OCI-LY3 (cell line): ENCODE results near the gene CREB5.
"Not testable (repeated sequence)": the region's sequence is repeated elsewhere in the genome, so short reads cannot be mapped to it uniquely, and the experiment has no call there.

ENCODE experiments used
- H2AFZ ChIP-seq: fragments of 200-600, 300-600 bp; shearing (Covaris generic); 2 replicates; pipeline ENCODE4 v1.6.0; 2014; ENCODE audit warnings: antibody characterized with exemption, low read depth, low read length
- H3K27ac ChIP-seq: fragments of 200-600, 300-600 bp; sonication (generic); 2 replicates; pipeline ENCODE4 v1.5.1; 2014; ENCODE audit warnings: mild to moderate bottlenecking, low read length, moderate library complexity, mixed read lengths
- H3K27me3 ChIP-seq: fragments of 200-600, 300-600 bp; sonication (generic); 2 replicates; pipeline ENCODE4 v1.6.1; 2014; ENCODE audit warnings: low read depth, low read length, mixed read lengths
- H3K36me3 ChIP-seq: fragments of 200-600, 300-600 bp; sonication (generic); replicated peaks from 2 replicates; pipeline ENCODE3; 2014; ENCODE audit warnings: low read depth, low read length, mixed read lengths
- H3K4me1 ChIP-seq: fragments of 300-600, 200-600 bp; sonication (generic); 2 replicates; pipeline ENCODE4 v1.6.1; 2014; ENCODE audit warnings: low read length, mixed read lengths
- H3K4me2 ChIP-seq: fragments of 200-600, 300-600 bp; sonication (generic); 2 replicates; pipeline ENCODE4 v1.6.1; 2014; ENCODE audit warnings: low read length, mixed read lengths
- H3K4me3 ChIP-seq: fragments of 300-600, 200-600 bp; sonication (generic); 2 replicates; pipeline ENCODE4 v1.5.1; 2014; ENCODE audit warnings: antibody characterized with exemption, mild to moderate bottlenecking, low read length, moderate library complexity
- H3K79me2 ChIP-seq: fragments of 300-600, 200-600 bp; shearing (Covaris generic); 2 replicates; pipeline ENCODE4 v1.6.1; 2014; ENCODE audit warnings: mild to moderate bottlenecking, low read length, mixed read lengths
- H3K9ac ChIP-seq: fragments of 300-600, 200-600 bp; shearing (Covaris generic); 2 replicates; pipeline ENCODE4 v1.6.0; 2014; ENCODE audit warnings: mild to moderate bottlenecking, low read length, moderate library complexity
- H3K9me3 ChIP-seq: fragments of 200-600, 300-600 bp; shearing (Covaris generic); 2 replicates; pipeline ENCODE4 v1.6.1; 2014; ENCODE audit warnings: low read length, mixed read lengths; ENCODE audit not compliant: insufficient read depth
- H4K20me1 ChIP-seq: fragments of 200-600, 300-600 bp; sonication (generic); 2 replicates; pipeline ENCODE4 v1.6.1; 2016; ENCODE audit warnings: low read length, mixed read lengths; ENCODE audit not compliant: insufficient read depth
- EZH2phosphoT487 ChIP-seq: fragments of 200-600 bp; shearing (Covaris generic); IDR thresholded peaks from 2 replicates; pipeline ENCODE4 v1.6.1; 2018; ENCODE audit warnings: antibody characterized with exemption, mixed run types, low read depth
- TF ChIP-seq, protein P1 (sequence below): fragments of 200-600, 300-600 bp; sonication (generic); IDR thresholded peaks from 2 replicates; pipeline ENCODE4 v1.5.1; 2014; ENCODE audit warnings: antibody characterized with exemption, low read length, low read depth

Gene CREB5

DNA sequence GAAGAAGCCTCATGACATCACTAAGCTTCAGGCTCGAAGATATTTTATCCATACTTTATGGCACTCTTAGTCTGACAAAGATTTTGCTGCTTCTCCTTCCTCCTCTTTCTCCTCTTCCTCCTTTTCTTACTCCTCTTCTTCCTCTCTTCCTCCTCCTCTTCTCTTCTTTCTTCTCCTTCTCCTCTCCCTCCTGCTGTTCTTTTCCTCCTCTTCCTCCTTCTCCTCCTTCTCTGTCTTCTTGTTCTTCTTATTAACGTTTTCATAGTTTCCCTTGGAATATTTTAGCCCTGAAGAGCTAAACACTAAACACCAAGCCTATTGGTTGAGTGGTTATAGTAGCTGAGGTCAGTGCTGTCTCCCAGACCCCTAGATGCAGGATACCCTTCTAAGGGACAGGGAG is 137.7 kb downstream of the CREB5 start:
- no peaks in the 10 kb centered on the region for H3K79me2 ChIP-seq
- H3K36me3 ChIP-seq, result no peaks in the 10 kb centered on the region
- no peak overlapping the region for H3K9ac ChIP-seq
- peaks cover 52% of the 10 kb centered on the region; the same call in 1 of the 2 replicates for H3K27me3 ChIP-seq
- no peak for TF ChIP-seq EZH2phosphoT487
- TF ChIP-seq, protein P1, sequence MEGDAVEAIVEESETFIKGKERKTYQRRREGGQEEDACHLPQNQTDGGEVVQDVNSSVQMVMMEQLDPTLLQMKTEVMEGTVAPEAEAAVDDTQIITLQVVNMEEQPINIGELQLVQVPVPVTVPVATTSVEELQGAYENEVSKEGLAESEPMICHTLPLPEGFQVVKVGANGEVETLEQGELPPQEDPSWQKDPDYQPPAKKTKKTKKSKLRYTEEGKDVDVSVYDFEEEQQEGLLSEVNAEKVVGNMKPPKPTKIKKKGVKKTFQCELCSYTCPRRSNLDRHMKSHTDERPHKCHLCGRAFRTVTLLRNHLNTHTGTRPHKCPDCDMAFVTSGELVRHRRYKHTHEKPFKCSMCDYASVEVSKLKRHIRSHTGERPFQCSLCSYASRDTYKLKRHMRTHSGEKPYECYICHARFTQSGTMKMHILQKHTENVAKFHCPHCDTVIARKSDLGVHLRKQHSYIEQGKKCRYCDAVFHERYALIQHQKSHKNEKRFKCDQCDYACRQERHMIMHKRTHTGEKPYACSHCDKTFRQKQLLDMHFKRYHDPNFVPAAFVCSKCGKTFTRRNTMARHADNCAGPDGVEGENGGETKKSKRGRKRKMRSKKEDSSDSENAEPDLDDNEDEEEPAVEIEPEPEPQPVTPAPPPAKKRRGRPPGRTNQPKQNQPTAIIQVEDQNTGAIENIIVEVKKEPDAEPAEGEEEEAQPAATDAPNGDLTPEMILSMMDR, result no peak
- H3K4me3 ChIP-seq, result no peak overlapping the region
- no peaks in the 10 kb centered on the region for H3K4me1 ChIP-seq
- no peaks in the 10 kb centered on the region for H3K9me3 ChIP-seq
- no peaks in the 10 kb centered on the region for H4K20me1 ChIP-seq
- H2AFZ ChIP-seq, result no peak overlapping the region
- H3K27ac ChIP-seq, result no peak overlapping the region
- H3K4me2 ChIP-seq, result no peak overlapping the region

DNA sequence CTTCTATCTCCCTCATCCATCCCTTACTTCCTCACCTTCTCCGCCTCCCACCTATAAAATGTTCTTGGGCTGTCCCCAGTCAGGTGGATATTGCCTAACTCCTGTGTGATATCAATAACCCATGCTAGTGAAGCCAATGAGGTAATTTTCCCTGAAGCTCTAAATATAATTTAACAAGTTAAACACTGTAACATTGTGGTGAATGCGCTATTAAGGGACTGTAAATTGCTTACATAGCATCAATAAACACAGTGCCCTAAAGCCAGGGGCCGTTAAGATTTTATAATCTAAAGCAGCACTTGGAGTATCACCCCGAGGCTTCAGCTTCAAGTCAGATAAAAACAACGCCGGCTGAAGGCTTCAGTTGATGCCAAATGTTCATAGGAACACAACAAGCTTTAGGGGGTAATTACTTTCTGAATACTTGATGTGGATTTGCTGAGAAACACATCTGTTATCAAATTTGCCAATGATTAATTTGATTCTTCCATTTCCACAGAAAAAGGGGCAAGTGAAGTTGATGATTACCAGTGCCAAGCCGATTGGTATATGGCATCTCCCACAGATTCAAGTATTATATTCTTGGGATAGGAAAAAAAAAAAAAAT is 138.4 kb downstream of the CREB5 start:
- Histone ChIP-seq H3K4me2 (no peak overlapping the region), H3K4me1 (no peaks in the 10 kb centered on the region), H3K27me3 (peaks cover 49% of the 10 kb centered on the region; the same call in 1 of the 2 replicates), H3K36me3 (no peaks in the 10 kb centered on the region), H3K9ac (no peak overlapping the region), H3K79me2 (no peaks in the 10 kb centered on the region), H4K20me1 (no peaks in the 10 kb centered on the region), H3K4me3 (no peak overlapping the region), H3K27ac (no peak overlapping the region), H3K9me3 (no peaks in the 10 kb centered on the region), H2AFZ (no peak overlapping the region)
- TF ChIP-seq EZH2phosphoT487, result no peak
- TF ChIP-seq, protein P1, result no peak

DNA sequence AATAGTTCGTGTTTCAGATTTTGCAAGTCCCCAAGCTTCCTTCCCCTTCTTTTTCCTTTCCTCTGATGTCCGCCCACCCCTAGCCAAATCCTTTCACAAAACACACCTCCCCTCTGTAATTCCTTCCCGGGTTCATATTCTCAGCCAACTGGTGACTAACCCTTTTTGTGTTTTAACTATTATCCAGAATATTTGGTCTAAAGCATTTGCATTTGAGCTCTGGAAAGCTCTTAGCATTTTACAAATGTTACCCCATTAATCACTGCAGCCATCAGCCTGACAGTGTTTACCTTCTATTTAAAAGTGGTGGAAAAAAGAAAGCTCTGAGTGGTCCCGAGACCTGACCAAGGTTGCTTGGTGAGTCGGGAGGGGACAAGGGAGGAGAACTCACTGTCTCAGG is 139.0 kb downstream of the CREB5 start:
- Histone ChIP-seq H3K79me2 (no peaks in the 10 kb centered on the region), H3K4me1 (no peaks in the 10 kb centered on the region), H3K27me3 (peaks cover 49% of the 10 kb centered on the region), H3K9me3 (no peaks in the 10 kb centered on the region), H4K20me1 (no peaks in the 10 kb centered on the region), H3K27ac (no peak overlapping the region), H3K4me2 (no peak overlapping the region), H3K36me3 (no peaks in the 10 kb centered on the region), H3K4me3 (no peak overlapping the region), H2AFZ (no peak overlapping the region), H3K9ac (no peak overlapping the region)
- TF ChIP-seq, protein P1, result no peak
- TF ChIP-seq EZH2phosphoT487, result no peak

DNA sequence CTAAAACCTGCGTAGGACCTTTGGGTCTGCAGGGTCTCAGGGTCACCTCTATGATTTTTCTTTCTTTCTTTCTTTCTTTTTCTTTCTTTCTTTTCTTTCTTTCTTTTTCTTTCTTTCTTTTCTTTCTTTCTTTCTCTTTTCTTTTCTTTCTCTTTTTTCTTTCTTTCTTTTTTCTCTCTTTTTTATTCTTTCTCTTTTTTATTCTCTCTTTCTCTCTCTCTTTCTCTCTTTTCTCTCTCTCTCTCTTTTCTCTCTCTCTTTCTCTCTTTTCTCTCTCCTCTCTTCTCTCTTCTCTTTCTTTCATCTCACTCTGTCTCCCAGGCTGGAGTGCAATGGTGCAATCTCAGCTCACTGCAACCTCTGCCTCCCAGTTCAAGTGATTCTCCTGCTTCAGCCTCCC is 139.4 kb downstream of the CREB5 start:
- not testable (repeated sequence) for H4K20me1 ChIP-seq, H3K4me1 ChIP-seq, H3K9me3 ChIP-seq, H3K27ac ChIP-seq, H3K36me3 ChIP-seq, H3K4me3 ChIP-seq, H2AFZ ChIP-seq, H3K9ac ChIP-seq, H3K4me2 ChIP-seq, H3K79me2 ChIP-seq
- peaks cover 49% of the 10 kb centered on the region for H3K27me3 ChIP-seq
